ENCODE measurements around the gene CEP57.
A peak's percentile ranks its signal among the peaks of the same experiment; 100 is the strongest.
"Not testable (repeated sequence)": the region's sequence is repeated elsewhere in the genome, so short reads cannot be mapped to it uniquely, and the experiment has no call there.

The CEP57 gene

DNA sequence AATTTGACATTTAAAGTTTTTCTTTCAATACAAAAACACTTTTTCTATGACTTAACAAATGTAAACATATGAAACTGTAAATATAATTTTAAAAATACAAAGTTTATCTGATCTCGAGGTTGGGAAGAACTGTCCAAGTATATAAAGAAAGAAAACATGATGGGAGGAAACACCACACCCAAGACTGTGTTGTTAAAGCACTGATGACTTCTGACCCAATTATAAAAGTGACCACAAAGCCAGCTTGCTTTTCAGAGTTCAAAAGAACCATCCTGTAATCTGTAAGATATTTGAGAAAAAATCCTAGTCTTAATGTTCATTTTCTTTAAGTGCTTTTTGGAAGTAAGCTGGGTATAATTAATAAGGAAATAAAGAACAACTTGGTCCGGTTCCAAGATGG, 15.6 kb downstream of the CEP57 start:
- in situ Hi-C loops (cut with HindIII; ENCODE audit: low pct_unique_long_range_greater_than_20kb, low sequenced_read_pairs) = no loop called here
- TF ChIP-seq JUND (IDR thresholded peaks at IDR 0.05; ENCODE audit: low read depth) = no peak
- DNase-seq (ENCODE audit: low read depth in 1 of 2, low spot score in 1 of 2) = no peak

DNA sequence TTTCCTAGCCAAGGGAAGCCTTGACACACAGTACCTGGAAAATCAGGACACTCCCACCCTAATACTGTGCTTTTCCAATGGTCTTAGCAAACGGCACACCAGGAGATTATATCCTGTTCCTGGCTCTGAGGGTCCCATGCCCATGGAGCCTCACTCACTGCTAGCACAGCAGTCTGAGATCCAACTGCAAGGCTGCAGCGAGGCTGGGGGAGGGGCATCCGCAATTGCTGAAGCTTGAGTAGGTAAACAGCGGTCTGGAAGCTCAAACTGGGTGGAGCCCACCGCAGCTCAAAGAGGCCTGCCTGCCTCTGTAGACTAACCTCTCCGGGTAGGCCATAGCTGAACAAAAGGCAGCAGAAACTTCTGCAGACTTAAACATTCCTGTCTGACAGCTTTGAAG, 16.2 kb downstream of the CEP57 start:
- DNase-seq (ENCODE audit: low read depth in 1 of 2, low spot score in 1 of 2); in situ Hi-C loops (cut with HindIII; ENCODE audit: low pct_unique_long_range_greater_than_20kb, low sequenced_read_pairs): not testable (repeated sequence)

DNA sequence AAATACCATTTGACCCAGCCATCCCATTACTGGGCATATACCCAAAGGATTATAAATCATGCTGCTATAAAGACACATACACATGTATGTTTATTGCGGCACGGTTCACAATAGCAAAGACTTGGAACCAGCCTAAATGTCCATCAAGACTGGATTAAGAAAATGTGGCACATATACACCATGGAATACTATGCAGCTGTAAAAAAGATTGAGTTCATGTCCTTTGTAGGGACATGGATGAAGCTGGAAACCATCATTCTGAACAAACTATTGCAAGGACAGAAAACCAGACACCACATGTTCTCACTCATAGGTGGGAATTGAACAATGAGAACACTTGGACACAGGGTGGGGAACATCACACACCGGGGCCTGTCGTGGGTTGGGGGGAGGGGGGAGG, 20.8 kb downstream of the CEP57 start:
- in situ Hi-C loops (cut with HindIII; ENCODE audit: low pct_unique_long_range_greater_than_20kb, low sequenced_read_pairs); DNase-seq (ENCODE audit: low read depth in 1 of 2, low spot score in 1 of 2): not testable (repeated sequence)

DNA sequence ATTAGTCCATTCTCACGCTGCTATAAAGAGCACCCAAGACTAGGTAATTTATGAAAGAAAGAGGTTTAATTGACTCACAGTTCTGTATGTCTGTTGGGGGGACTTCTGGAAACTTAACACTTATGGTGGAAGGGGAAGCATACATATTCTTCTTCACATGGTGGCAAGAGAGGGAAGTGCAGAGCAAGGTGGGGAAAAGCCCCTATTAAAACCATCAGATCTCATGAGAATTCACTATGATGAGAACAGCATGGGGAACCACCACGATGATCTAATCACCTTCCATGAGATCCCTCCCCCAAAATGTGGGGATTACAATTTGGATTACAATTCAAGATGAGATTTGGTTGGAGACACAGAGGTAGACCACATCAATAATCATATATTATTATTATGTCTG, 25.7 kb downstream of the CEP57 start:
- no peak for DNase-seq (ENCODE audit: low read depth in 1 of 2, low spot score in 1 of 2)
- no peak for TF ChIP-seq JUND (IDR thresholded peaks at IDR 0.05; ENCODE audit: low read depth)
- in situ Hi-C loops (cut with HindIII; ENCODE audit: low pct_unique_long_range_greater_than_20kb, low sequenced_read_pairs) = no loop called here

DNA sequence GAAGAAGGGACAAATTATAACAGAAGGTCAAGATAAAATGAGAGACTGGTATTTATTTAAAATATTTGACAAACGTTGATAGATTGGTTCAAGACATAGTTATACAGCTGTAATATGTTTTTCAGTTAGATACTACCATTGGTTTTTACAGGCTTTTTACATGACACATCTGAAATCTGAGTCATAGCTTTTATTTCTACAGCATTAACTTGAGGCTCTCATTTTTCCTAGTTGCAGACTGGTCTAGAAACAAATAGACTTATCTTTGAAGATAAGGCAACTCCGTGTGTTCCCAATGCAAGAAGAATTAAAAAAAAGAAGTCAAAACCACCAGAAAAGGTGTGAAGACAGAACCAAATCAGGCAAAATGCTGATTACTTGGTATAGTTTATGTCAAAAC, 31.3 kb downstream of the CEP57 start:
- in situ Hi-C loops (cut with HindIII; ENCODE audit: low pct_unique_long_range_greater_than_20kb, low sequenced_read_pairs) = no loop called here
- no peak for TF ChIP-seq JUND (IDR thresholded peaks at IDR 0.05; ENCODE audit: low read depth)
- DNase-seq (ENCODE audit: low read depth in 1 of 2, low spot score in 1 of 2) = no peak

DNA sequence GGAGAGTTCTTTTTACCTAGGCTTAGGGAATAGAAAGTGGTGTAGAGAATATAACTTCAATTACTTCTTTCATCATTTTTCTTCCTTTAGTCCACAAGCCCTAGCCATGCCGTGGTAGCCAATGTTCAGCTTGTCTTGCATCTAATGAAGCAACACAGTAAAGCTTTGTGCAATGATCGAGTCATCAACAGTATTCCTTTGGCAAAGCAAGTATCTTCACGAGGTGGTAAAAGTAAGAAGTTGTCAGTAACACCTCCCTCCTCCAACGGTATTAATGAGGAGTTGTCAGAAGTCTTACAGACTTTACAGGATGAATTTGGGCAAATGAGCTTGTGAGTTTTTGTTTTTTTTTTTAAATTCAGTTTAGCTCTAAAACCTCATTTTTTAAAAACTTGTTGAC, 37.4 kb downstream of the CEP57 start:
- no peak for TF ChIP-seq JUND (IDR thresholded peaks at IDR 0.05; ENCODE audit: low read depth)
- DNase-seq (ENCODE audit: low read depth in 1 of 2, low spot score in 1 of 2) = no peak
- in situ Hi-C loops (cut with HindIII; ENCODE audit: low pct_unique_long_range_greater_than_20kb, low sequenced_read_pairs) = no loop called here

DNA sequence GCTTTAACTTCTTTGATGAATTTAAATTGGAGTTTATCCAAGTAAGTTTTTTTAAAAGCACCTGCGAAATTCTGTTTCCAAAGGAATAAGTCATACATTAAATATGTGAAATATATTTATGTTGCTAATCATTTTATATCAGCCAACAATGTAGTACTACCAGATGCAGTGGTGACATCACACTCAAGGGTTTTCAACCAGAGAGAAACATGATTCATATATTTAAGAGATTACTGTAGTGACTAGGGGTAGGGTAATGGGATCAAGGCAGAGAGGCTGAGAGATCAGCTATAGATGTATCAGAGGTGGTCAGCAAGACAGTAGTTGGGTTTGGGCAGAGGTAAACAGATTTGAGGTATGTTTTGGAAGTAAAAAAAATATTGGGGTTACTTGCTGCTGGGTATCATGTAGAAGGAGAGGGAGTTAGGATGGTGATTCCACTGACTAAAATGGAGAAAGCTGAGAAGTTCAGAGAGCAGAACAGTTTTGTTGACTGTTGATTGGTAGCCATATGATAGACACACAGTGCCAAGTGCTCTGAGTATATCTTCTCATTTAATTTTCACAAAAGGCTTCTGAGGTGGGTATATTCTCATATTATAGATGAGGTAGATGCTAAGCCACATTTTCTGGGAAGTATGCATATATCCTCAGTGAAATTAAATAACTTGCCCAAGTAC, 39.4 kb downstream of the CEP57 start:
- in situ Hi-C loops (cut with HindIII; ENCODE audit: low pct_unique_long_range_greater_than_20kb, low sequenced_read_pairs) = no loop called here
- DNase-seq (ENCODE audit: low read depth in 1 of 2, low spot score in 1 of 2) = no peak
- TF ChIP-seq JUND (IDR thresholded peaks at IDR 0.05; ENCODE audit: low read depth) = no peak

DNA sequence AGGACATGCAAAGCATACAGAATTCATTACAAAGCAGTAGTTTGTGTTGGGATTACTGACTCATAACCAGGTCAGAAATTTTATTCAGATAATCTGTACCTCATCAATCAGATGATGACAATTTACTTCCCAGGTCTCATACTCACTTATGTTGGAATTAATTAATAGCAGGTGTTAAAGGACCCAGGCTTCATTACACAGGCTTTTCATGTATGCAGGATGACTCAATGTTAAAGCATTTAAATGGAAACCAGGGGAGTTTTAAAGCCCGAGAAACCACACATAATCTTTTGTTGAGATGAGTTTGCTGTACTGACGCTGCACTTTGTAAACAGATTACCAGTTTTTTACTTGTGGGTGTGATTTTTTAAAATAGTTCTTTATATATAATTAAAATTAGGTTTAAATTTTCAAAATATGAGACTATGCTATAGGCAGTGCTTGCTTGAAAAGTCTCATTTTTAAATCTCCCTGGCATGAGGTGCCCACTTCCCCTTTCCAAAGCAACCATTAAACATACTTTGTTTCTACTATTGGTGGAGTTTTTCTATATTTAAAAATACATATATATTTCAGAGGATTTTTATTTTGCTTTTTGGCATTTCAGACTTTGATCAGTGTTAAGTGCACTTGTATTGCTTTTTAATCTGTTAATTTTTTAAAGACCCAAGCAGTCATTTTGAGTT, 41.0 kb downstream of the CEP57 start:
- no peak for TF ChIP-seq JUND (IDR thresholded peaks at IDR 0.05; ENCODE audit: low read depth)
- DNase-seq (ENCODE audit: low read depth in 1 of 2, low spot score in 1 of 2) = no peak
- in situ Hi-C loops (cut with HindIII; ENCODE audit: low pct_unique_long_range_greater_than_20kb, low sequenced_read_pairs) = no loop called here

DNA sequence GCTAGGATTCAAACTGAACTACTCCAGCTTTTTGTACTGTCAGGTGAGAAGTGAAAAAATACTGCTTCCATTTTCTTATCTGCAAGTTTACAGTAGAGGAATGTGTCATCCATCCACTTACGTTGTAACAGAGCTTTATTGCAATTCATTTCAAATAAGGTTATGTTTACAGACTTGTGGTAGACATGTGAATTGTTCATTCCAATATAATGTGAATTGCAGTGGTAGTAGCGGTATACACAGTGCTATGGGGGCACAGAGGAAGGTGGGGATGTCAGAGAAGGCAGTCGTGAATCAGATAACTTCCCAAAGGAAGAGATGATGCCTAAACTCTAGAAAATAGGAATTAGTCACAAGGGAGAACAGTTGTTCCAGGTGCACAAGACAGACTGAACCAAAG, 42.5 kb downstream of the CEP57 start:
- no peak for TF ChIP-seq JUND (IDR thresholded peaks at IDR 0.05; ENCODE audit: low read depth)
- DNase-seq (ENCODE audit: low read depth in 1 of 2, low spot score in 1 of 2) = no peak
- in situ Hi-C loops (cut with HindIII; ENCODE audit: low pct_unique_long_range_greater_than_20kb, low sequenced_read_pairs) = no loop called here

DNA sequence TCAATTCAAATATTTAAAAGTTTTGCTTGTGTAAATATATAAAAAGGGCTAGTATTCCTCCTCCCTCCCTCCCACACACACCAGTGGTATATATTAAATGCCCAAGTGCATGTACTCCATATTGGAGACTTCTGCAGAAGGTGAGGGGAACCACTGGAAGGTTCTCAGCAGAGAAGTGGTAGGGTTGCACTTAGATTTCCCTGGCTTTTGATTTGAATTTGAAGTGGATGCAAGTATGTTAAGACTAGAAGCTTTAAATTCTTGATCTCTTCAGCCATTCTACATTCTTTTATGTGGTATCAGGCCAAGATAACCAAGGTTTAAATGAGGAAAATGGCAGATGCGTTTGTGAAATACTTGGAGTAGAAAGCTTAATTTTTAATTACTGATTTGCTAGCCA, 43.1 kb downstream of the CEP57 start:
- no peak for TF ChIP-seq JUND (IDR thresholded peaks at IDR 0.05; ENCODE audit: low read depth)
- in situ Hi-C loops (cut with HindIII; ENCODE audit: low pct_unique_long_range_greater_than_20kb, low sequenced_read_pairs) = no loop called here
- no peak for DNase-seq (ENCODE audit: low read depth in 1 of 2, low spot score in 1 of 2)

DNA sequence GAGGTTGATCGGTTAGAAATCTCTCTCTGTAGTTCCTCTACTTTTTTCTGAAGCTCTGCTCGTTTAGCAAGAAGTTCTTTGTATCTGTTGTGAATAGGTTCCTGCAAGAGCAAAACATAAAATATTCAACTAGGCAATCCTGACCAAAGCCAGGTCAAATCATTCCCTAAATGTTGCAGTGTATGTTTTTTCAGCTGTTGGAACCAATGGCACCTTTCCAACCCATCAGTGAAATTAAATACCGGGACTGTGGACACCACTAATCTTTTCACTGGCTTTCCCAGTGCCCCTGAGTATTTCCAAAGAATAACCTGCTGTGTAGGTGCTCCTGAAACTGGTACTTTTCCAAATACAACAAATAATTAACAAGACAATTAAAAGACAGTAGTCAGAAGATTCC, 45.1 kb downstream of the CEP57 start:
- TF ChIP-seq JUND (IDR thresholded peaks at IDR 0.05; ENCODE audit: low read depth) = no peak
- DNase-seq (ENCODE audit: low read depth in 1 of 2, low spot score in 1 of 2) = no peak
- in situ Hi-C loops (cut with HindIII; ENCODE audit: low pct_unique_long_range_greater_than_20kb, low sequenced_read_pairs) = no loop called here

DNA sequence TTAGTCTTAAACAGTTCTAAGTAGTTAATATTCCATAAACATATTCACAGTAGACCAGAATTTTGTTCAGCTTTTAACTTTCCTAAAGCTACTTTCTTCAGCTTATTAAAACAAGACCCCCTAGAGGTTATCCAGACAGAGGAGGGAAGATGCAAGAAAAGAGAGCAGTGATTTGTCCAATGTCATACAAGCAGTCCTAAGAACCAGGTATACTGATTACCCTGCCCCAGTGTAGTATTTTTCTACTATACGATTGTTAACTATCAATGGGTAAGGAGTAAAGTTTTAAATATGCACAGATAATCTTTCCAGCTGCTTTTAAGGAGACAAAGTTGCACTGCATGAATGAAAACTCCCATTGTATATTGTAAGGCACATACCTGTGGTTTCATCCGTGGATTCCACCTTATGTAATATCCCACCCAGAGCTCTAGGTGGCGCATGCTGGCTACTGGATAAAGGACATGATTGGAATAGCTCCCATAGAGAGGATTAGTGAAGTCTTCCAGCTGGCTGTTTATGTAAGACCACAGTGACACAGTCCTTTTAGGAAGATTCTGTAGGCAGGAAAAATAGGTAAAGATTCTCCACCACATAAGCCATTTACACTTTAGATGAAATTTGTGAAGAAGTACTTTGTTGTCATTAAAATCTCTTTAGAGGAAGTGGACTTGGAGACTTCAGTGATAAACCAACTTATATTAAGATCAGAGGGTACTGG, 45.6 kb downstream of the CEP57 start:
- TF ChIP-seq JUND (IDR thresholded peaks at IDR 0.05; ENCODE audit: low read depth) = no peak
- peak; percentile 54 to 88 for DNase-seq (ENCODE audit: low read depth in 1 of 2, low spot score in 1 of 2)
- in situ Hi-C loops (cut with HindIII; ENCODE audit: low pct_unique_long_range_greater_than_20kb, low sequenced_read_pairs) = no loop called here

DNA sequence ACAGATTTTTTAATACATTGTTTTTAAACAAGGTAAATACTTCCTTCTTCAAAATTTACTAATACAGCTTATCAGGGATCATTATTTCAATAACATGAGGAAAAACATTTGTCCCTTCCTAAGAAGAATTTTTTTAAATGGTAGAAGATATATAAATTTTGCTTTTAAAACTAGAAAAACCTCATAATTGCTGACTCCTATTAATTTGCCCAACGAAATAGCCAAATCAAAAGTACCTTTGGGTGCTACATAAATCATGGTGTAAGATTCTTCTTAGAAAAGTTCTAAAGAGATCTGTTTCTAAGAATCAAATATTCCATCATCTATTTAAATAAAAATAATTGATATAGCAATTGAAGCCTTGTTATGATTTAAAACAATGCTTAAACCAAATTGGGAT, 54.9 kb downstream of the CEP57 start:
- DNase-seq (ENCODE audit: low read depth in 1 of 2, low spot score in 1 of 2) = no peak
- no peak for TF ChIP-seq JUND (IDR thresholded peaks at IDR 0.05; ENCODE audit: low read depth)
- in situ Hi-C loops (cut with HindIII; ENCODE audit: low pct_unique_long_range_greater_than_20kb, low sequenced_read_pairs) = no loop called here

All from T47D (cell line).